Tongue (tissue), 2 donors: ENCODE results near the gene S100A8. TPM values are rescaled to one million over a fixed set of nuclear protein-coding genes. Genes with fewer than 3 reads are reported as not detected.

Experiments used
- DNase-seq: peaks from one replicate; pipeline ENCODE4 v3.0.0-alpha.2; 2015
- total RNA-seq: library from RNA; depleted of rRNA; stranded (reverse); fragments of >200 nt; gene quantifications from one replicate; pipeline ENCODE4 v1.2.3, GENCODE V29; 2014

Gene S100A8
- total RNA-seq, 1 donor from 2014 or later = 87.6 TPM

DNA sequence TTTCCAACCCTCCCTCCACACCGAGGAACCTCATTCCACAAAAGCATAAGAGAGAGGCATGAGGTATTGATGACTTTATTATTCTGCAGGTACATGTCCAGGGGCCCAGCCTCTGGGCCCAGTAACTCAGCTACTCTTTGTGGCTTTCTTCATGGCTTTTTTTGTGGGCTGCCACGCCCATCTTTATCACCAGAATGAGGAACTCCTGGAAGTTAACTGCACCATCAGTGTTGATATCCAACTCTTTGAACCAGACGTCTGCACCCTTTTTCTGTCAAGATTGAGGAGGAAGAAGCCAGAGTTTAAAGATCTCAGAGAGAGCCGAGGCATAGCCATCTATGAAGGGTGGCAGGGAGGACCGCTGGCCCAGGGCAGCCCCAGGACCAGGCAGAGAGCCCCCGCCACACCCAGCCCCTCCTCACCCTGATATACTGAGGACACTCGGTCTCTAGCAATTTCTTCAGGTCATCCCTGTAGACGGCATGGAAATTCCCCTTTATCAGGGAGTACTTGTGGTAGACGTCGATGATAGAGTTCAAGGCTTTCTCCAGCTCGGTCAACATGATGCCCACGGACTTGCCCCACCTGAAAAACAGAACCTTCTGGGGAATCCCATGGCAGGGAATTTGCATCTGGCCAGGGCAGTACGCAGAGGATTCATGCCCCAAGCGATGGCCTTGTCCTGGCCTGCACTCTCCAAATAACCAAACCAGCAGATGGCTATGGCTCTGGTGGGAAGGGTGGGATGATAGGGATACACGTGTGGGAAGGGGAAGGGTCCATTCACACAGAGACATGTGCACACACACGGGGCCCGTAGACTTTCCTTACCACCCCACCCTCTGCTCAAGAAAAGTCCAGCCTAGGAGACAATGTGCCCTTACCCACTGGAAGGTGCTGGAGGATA, 647 bp downstream of the S100A8 start:
- no peak for DNase-seq

- DNase-seq = no peak
Measured at GRCh38 chr1:153389401-153389800, 1.5 kb downstream of the S100A8 start.

DNA sequence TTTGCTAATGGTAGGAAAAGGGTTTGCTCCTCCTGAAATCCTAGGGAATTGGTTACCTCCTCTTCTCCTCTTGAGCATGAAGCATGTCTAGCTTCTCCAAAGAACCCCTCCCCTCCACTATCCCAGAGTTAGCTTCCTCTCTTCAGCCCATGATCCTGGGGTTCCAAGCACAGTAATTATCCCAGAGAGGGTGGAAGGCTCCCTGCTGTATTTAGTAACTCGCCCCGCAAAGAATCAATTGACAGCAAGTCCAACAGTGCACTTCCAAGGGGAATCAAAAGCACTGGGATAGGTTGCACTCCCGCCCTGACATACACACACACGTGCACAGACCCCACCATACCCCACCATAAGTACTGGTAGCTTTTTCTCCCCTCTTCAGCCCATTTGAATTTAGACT, 3.1 kb downstream of the S100A8 start:
- DNase-seq = no peak

GRCh38 chr1:153387001-153387400, 3.9 kb downstream of the S100A8 start:
- DNase-seq = no peak

- no peak for DNase-seq
Measured at GRCh38 chr1:153386500-153386901, 4.4 kb downstream of the S100A8 start.

- no peak for DNase-seq
Measured at GRCh38 chr1:153384958-153385580, 5.8 kb downstream of the S100A8 start.

- no peak for DNase-seq
Measured at GRCh38 chr1:153380711-153381110, 10.2 kb downstream of the S100A8 start.

- DNase-seq = no peak
Measured at GRCh38 chr1:153379591-153379990, 11.3 kb downstream of the S100A8 start.

DNA sequence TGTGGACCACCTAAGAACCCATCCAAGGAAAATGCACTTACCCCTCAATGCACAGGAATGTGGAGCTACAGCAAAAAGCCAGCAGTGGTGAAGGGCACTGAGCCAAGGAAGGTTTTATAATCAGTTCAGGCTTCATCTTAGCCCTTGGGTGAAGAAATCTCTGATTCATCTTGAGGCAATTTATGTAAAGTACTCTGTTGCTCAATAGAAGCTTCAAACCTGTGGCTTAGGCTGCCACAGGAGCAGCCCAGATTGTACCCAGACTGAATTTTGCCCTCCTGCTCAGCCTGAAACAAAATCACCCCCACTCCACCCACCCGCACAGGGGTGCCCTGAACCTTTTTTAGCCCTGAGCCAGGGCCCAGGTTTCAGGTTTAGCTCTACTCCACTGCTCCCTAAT, 15.4 kb downstream of the S100A8 start, which contains the start of gene S100A12:
TSS of gene S100A12 (minus strand) at position 111 of the 400 bp plus-strand sequence. CDS start 1,029 bp downstream, outside the sequence.
- no peak for DNase-seq

DNA sequence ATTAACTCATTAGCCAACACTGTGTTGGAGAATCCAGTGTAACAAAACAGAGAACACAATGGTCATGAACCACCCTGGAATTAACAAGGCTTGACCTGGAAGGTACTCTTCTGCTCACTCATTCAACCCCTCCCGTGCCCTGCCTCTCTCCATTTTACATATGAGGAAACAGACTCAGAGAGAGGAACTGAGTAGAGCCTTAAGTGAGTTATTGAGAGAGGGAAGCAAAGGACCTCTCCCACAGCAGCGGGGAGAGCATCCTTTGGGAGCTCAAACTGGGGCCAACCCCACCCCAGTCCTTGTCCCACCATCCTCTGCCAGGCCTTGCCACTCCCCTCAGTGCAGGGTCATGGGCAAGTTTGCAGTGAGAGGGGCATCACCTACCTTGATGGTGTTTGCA, 16.8 kb downstream of the S100A8 start:
- no peak for DNase-seq

- DNase-seq = no peak
Measured at GRCh38 chr1:153372571-153372970, 18.3 kb downstream of the S100A8 start.

DNA sequence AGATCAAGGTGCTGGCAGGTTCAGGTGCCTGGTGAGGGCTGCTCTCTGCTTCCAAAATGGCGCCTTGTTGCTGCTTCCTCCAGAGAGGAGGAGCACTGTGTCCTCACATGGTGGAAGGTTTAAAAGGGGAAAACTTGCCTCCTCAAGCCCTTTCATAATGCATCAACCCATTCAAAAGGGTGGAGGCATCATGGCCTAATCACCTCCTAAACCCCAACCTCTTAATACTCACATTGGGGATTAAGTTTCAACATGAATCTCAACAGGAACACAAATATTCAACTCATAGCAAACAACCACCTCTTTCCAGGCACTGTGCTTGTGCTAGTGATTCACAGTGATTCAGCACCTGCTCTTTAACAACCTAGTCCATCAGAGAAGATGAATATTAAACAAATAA, 19.6 kb downstream of the S100A8 start:
- no peak for DNase-seq

DNA sequence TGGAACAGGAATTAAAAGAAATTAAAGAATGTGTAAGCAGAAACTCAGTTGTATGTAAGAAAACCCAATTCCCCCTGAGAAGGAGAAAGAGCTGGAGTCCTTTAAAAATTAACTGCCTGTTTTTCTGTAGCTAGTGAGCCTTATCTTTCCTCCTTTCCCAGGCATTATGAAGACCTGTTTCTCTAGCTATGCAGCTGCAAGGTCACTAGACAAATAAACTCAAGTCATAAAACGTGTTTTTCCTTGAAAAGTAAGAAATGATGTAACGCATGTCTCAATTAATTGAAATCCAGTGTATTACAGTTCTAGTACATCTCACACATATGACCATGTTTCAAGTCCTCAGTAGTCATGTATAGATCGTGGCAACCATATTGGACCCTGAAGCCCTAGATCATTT, 20.7 kb downstream of the S100A8 start:
- no peak for DNase-seq

- DNase-seq = no peak
Measured at GRCh38 chr1:153368495-153368894, 22.4 kb downstream of the S100A8 start.

DNA sequence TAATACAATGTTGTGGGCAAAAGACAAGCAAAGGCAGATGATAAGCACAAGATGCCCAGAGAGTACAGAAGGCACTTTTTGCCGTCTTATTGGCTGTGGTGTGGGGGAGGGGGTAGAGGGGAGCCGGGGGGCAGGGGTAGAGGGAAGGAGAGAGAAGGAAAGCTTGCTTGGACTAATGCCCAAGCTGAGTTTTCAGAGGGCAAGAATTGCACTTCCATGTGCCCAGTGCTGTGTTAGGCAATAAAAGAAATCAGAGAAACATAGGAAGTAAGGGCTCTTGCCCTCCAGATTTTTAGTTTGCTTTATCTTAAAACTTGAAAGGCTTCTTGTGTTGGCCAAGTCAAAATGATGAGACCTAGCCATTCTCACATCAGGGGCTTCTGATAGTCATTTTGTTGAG, 23.8 kb downstream of the S100A8 start:
- no peak for DNase-seq

GRCh38 chr1:153366261-153366660, 24.6 kb downstream of the S100A8 start:
- DNase-seq = no peak

DNA sequence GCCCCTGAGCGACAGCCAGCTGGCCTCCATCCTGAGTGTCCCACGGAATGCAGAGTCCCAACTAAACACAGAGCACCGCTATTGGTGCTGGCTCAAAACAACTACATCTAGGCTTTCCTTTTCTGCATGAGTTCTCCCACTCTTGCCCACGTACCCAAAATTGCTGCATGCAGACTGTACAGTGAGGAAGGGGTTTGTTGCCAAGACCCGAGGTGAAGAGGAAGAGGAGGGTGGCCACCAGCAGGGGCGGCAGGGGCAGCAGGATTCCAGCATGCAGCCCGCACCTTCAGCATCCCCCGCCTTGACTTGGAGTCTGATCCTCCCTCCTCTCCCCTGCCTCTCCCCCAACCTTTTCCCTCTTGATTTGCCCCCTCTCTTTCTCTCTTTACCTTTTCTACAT, 25.2 kb downstream of the S100A8 start:
- DNase-seq = no peak

GRCh38 chr1:153364766-153365666, 25.9 kb downstream of the S100A8 start:
- DNase-seq = peak; percentile 52

DNA sequence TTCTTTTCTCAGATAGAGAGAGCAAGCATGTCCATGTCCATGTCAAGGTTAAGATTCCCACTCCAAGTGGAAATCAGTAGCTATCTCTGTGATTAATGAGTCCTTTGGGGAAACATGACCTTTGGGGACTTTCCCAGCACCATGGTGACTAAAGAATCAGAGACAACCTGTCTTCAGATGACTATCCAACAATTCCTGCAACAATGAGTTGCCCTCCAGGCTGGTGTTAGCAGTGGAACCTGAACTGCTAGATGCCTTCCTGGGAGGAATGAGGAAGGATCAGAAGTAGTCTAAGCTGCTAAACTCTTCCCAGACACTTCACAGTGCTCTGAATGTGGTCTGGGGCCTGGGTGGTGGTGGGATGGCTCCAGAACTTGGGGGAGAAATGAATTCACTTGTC, 26.7 kb downstream of the S100A8 start:
- DNase-seq = no peak

DNA sequence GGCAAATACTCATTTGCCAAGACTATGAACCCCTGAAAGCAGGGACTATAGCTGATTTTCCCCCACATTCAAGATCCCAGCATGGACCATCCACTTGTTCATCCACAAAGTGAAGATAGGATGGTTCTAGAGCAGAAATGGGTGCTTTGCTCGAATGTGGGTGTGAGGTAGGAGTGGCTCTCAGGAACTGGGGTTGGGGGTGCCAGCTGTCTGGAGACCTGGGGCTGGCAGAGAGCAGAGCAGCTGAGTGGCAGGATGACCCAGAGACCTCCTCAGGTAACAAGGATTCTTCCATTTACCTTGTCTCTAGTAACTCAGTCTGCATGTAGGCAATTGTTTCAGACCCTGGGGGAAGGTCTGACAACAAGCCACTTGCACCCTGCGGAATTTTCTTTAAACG, 27.2 kb downstream of the S100A8 start:
- DNase-seq = no peak

- DNase-seq = no peak
Measured at GRCh38 chr1:153362187-153362775, 28.6 kb downstream of the S100A8 start.

DNA sequence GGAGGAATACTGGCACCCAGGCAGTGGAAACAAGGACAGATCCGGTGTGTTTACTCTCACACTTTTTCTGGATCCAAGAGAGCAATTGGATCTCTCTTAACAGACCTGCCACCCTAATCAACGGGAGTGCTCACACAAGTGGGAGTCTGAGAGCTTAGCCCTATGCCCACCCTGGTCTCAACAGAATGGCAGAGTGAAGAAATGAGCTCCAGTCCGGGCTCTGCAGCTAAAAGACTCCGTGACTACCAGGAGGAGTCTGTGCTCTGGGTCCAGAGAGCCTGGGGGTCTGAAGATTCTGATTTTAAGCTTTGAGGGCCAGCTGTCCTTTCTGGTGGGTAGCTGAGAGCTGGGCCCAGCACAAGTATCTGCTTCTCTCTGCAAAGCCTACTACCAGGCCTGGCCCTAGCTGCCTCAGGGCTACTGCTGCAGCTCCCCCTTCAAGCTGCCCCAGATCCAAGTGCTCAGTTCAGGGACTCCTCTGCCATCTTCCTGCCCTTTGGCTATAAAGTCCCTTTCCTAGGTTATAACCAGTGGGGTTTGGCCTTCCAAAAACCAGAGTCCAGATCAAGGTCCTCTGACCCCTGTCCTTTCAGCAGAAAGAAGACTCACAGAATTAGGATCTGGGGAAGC, 29.3 kb downstream of the S100A8 start:
- no peak for DNase-seq
